ENCODE data around the gene SLC11A1. TPM values are rescaled to one million over a fixed set of nuclear protein-coding genes. Genes with fewer than 3 reads are reported as not detected.

SLC11A1 gene
- total and polyA plus RNA-seq, 2 donors (not counting 1 experiment from before 2014, with no cell fraction given): 0.03 to 0.17 TPM

GRCh38 chr2:218418717-218419458 is 36.8 kb downstream of the SLC11A1 start, which contains the start of gene VIL1:
VIL1 (plus strand) TSS chr2:218419123; CDS start chr2:218423779, 4,656 bp downstream.
- no peaks in the 10 kb centered on the region for H3K79me2 ChIP-seq (ENCODE audit: control insufficient read depth, insufficient read depth, low read length)
- H3K27me3 ChIP-seq (ENCODE audit: control insufficient read depth, insufficient read depth, low read length): peaks cover 5% of the 10 kb centered on the region
- H2AFZ ChIP-seq (ENCODE audit: low read length): no peak within 1 kb of the TSS
- H3K4me1 ChIP-seq (ENCODE audit: control insufficient read depth, extremely low read depth, insufficient read depth, low read length): no peaks in the 10 kb centered on the region
- TF ChIP-seq CTCF (conservative IDR thresholded peaks at IDR 0.05 in 1 of 2, IDR thresholded peaks at IDR 0.05 in 1 of 2; ENCODE audit: low read depth in 1 of 2, low read length in 2 of 2) (no peak), EZH2 (IDR thresholded peaks at IDR 0.05; ENCODE audit: low read length, missing control alignments) (no peak)
- no peak within 1 kb of the TSS for H3K9ac ChIP-seq (ENCODE audit: insufficient read depth, low read length)
- no peaks in the 10 kb centered on the region for H3K36me3 ChIP-seq (ENCODE audit: control insufficient read depth, insufficient read depth, low read length)
- DNase-seq (ENCODE audit: low read depth in 2 of 2): no peak
- H3K27ac ChIP-seq (ENCODE audit: insufficient read depth, low read length): no peak within 1 kb of the TSS
- no peaks in the 10 kb centered on the region for H4K20me1 ChIP-seq (ENCODE audit: control insufficient read depth, extremely low read depth, insufficient read depth, low read length)
- H3K4me2 ChIP-seq (ENCODE audit: extremely low read depth, insufficient read depth, low read length): no peak within 1 kb of the TSS
- H3K4me3 ChIP-seq (replicated peaks in 1 of 4; ENCODE audit: control extremely low read depth in 1 of 4, insufficient read depth in 1 of 4, low read depth in 3 of 4, low read length in 4 of 4): no peak within 1 kb of the TSS
- H3K9me3 ChIP-seq (ENCODE audit: control insufficient read depth, insufficient read depth, low read depth, low read length): no peaks in the 10 kb centered on the region

GRCh38 chr2:218419630-218420216 is 37.6 kb downstream of the SLC11A1 start:
- no peaks in the 10 kb centered on the region for H3K4me1 ChIP-seq (ENCODE audit: control insufficient read depth, extremely low read depth, insufficient read depth, low read length)
- H3K9ac ChIP-seq (ENCODE audit: insufficient read depth, low read length): no peak overlapping the region
- TF ChIP-seq EZH2 (IDR thresholded peaks at IDR 0.05; ENCODE audit: low read length, missing control alignments) (no peak), CTCF (conservative IDR thresholded peaks at IDR 0.05 in 1 of 2, IDR thresholded peaks at IDR 0.05 in 1 of 2; ENCODE audit: low read depth in 1 of 2, low read length in 2 of 2) (no peak)
- DNase-seq (ENCODE audit: low read depth in 2 of 2): no peak
- H3K27ac ChIP-seq (ENCODE audit: insufficient read depth, low read length): no peak overlapping the region
- H3K36me3 ChIP-seq (ENCODE audit: control insufficient read depth, insufficient read depth, low read length): no peaks in the 10 kb centered on the region
- H4K20me1 ChIP-seq (ENCODE audit: control insufficient read depth, extremely low read depth, insufficient read depth, low read length): no peaks in the 10 kb centered on the region
- no peak overlapping the region for H3K4me3 ChIP-seq (replicated peaks in 1 of 4; ENCODE audit: control extremely low read depth in 1 of 4, insufficient read depth in 1 of 4, low read depth in 3 of 4, low read length in 4 of 4)
- H2AFZ ChIP-seq (ENCODE audit: low read length): no peak overlapping the region
- H3K79me2 ChIP-seq (ENCODE audit: control insufficient read depth, insufficient read depth, low read length): no peaks in the 10 kb centered on the region
- H3K27me3 ChIP-seq (ENCODE audit: control insufficient read depth, insufficient read depth, low read length): peaks cover 5% of the 10 kb centered on the region
- no peak overlapping the region for H3K4me2 ChIP-seq (ENCODE audit: extremely low read depth, insufficient read depth, low read length)
- H3K9me3 ChIP-seq (ENCODE audit: control insufficient read depth, insufficient read depth, low read depth, low read length): no peaks in the 10 kb centered on the region

GRCh38 chr2:218421027-218421426 is 39.0 kb downstream of the SLC11A1 start:
- no peak overlapping the region for H3K27ac ChIP-seq (ENCODE audit: insufficient read depth, low read length)
- H3K27me3 ChIP-seq (ENCODE audit: control insufficient read depth, insufficient read depth, low read length): peaks cover 5% of the 10 kb centered on the region
- no peak for DNase-seq (ENCODE audit: low read depth in 2 of 2)
- H3K4me1 ChIP-seq (ENCODE audit: control insufficient read depth, extremely low read depth, insufficient read depth, low read length): no peaks in the 10 kb centered on the region
- H3K9ac ChIP-seq (ENCODE audit: insufficient read depth, low read length): no peak overlapping the region
- no peak overlapping the region for H2AFZ ChIP-seq (ENCODE audit: low read length)
- TF ChIP-seq EZH2 (IDR thresholded peaks at IDR 0.05; ENCODE audit: low read length, missing control alignments): no peak
- no peak for TF ChIP-seq CTCF (conservative IDR thresholded peaks at IDR 0.05 in 1 of 2, IDR thresholded peaks at IDR 0.05 in 1 of 2; ENCODE audit: low read depth in 1 of 2, low read length in 2 of 2)
- no peaks in the 10 kb centered on the region for H4K20me1 ChIP-seq (ENCODE audit: control insufficient read depth, extremely low read depth, insufficient read depth, low read length)
- H3K79me2 ChIP-seq (ENCODE audit: control insufficient read depth, insufficient read depth, low read length): no peaks in the 10 kb centered on the region
- no peak overlapping the region for H3K4me3 ChIP-seq (replicated peaks in 1 of 4; ENCODE audit: control extremely low read depth in 1 of 4, insufficient read depth in 1 of 4, low read depth in 3 of 4, low read length in 4 of 4)
- H3K9me3 ChIP-seq (ENCODE audit: control insufficient read depth, insufficient read depth, low read depth, low read length): no peaks in the 10 kb centered on the region
- H3K36me3 ChIP-seq (ENCODE audit: control insufficient read depth, insufficient read depth, low read length): no peaks in the 10 kb centered on the region
- no peak overlapping the region for H3K4me2 ChIP-seq (ENCODE audit: extremely low read depth, insufficient read depth, low read length)
